Renal pelvis (tissue), 4 donors: ENCODE results near the gene HDLBP. TPM values are rescaled to one million over a fixed set of nuclear protein-coding genes. Genes with fewer than 3 reads are reported as not detected.
"Not testable (repeated sequence)": the region's sequence is repeated elsewhere in the genome, so short reads cannot be mapped to it uniquely, and the experiment has no call there.

ENCODE experiments used
- DNase-seq: peaks from one replicate; pipeline ENCODE4 v3.0.0-alpha.2; 2013
- polyA plus RNA-seq, 3 donors: library from polyadenylated mRNA; unstranded; fragments of 120-200 nt; gene quantifications; one replicate each; pipeline ENCODE4 v1.2.1, GENCODE V29; 2013; ENCODE audit not compliant: insufficient read length in 3 of 3

Gene HDLBP
- polyA plus RNA-seq, 3 donors, result 396 to 409 (median 405) TPM

GRCh38 chr2:241280291-241280690, 35.2 kb downstream of the HDLBP start:
- DNase-seq, result no peak

- DNase-seq, result no peak
These were observed 35.6 kb downstream of the HDLBP start for GRCh38 chr2:241279828-241280227.

DNA sequence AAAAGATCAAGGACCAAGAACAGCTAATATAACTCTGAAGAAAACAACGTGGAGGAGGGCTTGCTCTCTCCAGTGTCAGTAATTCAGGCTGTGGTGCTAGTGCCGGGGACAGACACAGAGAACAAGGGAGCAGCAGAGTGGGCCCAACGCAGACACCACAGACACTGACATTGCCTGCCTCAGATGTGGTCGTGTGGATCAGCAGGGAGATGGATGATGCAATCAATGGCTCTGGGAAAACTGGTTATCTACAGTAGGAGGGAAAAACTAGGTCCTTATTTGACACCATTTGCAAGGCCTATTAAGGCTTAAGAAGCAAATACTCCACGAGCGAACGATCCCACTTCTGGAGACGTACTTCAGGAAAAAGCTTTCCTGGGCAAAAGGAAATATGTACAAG, 36.1 kb downstream of the HDLBP start:
- no peak for DNase-seq

- DNase-seq, result not testable (repeated sequence)
These were observed 37.2 kb downstream of the HDLBP start for GRCh38 chr2:241278306-241278705.

GRCh38 chr2:241275910-241276309, 39.6 kb downstream of the HDLBP start:
- DNase-seq, result no peak

GRCh38 chr2:241275504-241275903, 40.0 kb downstream of the HDLBP start:
- DNase-seq, result no peak

- DNase-seq, result no peak
These were observed 41.3 kb downstream of the HDLBP start for GRCh38 chr2:241274127-241274526.

DNA sequence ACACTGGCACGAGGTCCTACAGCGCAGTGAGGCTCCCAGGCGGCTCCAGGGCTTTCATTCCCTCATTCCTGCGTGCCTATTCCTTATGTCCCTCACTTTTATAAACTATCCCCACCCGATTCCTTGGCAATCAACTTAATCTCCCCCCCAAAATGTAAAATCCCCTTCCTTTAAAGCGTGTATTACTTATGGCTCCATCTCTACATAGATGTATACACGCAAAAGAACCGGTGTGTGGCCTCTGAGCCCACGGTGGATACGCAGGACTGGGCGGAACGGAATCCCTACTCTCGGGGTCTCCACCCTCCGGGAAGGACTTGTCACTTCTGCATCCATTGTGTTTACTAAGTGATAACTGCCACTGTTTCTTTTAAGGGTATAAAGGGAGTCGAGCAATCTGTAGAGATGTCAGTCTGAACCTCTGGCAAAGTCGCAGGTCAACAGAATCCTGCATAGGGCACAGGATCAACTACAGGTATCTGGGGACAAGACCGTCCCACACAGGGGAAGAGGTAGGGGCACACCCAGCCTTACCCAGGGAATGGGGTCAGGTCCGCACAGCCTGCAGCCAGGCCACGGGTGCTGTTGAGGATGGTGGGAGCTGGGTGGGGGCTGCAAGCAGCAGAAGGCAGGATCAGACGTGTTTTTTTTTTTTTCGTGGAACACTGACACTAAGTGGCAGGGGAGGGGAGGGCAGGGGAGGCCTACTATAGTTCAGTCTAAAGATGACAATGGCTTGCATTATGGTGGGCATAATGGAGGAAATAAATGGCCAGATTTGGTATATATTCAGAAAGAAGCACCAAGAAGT, 42.1 kb downstream of the HDLBP start:
- DNase-seq, result no peak

GRCh38 chr2:241272303-241273209, 42.9 kb downstream of the HDLBP start:
- DNase-seq, result peak; percentile 52

- peak; percentile 64 for DNase-seq
These were observed 43.7 kb downstream of the HDLBP start for GRCh38 chr2:241271706-241272302.

- no peak for DNase-seq
These were observed 44.9 kb downstream of the HDLBP start for GRCh38 chr2:241270531-241270930.

DNA sequence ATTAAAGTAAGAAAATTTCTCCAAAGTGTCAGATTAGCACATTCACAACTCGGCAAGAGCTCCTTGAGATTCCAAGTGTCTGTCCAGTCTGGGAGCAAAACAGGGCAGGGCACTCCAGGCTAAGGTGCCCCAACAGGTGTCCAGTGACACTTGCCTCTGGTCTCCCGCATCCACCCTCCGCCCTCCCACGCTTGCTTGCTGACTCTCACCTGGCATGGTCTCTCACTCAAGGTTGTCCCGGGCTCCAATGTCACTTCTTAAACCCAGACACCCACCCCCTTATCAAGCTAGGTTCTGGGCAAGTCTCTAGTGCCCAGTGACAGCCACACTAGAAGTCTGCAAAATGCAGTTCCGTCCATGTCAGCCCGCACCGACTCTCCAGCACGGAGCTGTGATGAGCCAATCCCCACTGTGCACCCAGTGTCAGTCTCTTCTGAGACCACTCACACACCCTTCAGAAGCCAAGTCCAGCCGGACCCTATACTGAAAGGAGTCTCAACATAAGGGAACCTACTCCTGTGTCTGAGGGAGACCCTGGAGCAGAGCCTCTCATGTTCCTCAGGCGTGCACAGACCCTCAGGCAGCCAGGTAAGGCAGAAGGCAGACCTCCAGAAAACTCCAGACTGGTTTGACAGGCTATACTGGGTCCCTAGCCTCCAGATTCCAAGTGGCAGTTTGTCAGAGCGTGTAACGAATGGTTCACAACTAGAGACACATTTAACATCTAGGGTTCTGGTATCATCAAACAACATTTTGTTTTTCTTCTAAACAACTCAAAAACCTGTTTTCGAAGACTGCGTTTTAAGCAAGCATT, 45.6 kb downstream of the HDLBP start:
- DNase-seq, result no peak

GRCh38 chr2:241268716-241269445, 46.6 kb downstream of the HDLBP start:
- no peak for DNase-seq

GRCh38 chr2:241268306-241268705, 47.2 kb downstream of the HDLBP start:
- DNase-seq, result no peak

DNA sequence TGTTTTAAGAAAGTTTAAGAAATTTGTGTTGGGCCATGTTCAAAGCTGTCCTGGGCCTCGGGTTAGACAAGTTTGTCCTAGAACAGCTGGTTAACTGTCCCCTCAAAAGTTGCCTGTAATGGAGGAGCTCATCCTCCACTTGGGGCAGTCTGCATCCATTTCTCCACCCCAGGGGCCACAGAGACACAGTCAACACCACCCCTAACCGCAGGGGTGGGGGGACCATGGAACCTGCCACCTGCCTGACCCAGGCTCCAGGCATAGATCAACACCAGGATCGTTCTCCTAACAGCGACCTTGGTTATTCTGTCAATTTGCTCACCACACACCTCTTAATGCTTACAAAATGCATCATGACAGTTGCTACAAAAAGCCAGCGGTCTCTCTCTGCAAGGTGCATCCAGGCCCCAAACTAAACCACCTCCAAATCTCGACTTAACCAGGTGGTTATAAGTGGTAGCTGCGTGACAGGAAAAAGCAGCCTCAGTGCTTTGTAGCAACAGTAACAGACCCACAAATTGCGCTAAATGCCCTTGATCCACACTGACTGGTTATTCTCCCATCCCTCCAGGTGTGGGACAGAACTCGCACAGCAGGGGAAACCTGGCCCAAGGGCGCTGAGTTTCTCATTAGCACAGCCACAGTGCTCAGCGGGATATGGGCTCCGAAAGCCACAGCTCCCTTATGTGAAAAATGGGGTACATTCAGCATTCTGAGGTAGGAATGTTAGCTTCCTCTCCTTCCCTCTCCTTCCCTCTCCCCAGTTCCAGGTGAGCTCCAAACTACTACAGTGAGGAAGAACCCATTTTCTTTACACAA, 48.0 kb downstream of the HDLBP start:
- DNase-seq, result no peak

DNA sequence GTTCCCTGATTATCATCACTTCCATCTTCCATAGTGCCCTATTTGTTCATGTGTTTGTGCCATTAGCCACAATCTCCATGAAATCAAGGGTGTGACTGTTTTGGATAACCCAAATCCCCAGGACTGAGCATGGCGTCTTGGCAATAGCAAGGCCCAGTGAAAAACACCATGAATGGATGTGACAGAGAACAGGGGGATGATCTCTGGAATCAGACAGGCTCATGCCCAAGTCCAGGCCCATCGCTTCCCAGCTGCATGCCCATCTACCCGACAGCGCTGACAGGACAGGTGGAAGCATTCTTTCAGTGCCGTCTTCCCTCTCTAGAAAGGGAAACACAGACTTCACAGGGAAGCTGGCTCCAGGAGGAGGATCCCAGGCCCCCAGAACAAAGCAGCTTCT, 50.0 kb downstream of the HDLBP start:
- no peak for DNase-seq

GRCh38 chr2:241263061-241263460, 52.4 kb downstream of the HDLBP start:
- no peak for DNase-seq

DNA sequence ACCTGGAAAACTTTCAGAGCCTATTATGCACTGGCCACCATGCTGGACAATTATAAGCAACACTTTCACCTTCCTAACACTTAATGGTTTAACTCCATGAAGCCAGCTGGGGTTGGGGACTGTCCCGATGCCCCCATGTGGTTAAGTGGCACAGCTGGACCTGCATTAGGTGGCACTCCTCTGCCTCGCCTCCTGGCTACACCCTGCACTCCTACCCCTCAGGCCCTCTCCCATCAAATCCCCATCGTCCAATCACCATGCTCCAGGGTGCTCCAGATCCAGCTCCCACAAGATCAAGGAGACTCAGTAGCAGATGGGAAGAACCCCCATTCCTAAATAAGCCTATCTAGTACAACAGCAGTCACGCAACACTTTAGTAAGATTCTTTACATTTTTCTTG, 53.8 kb downstream of the HDLBP start:
- no peak for DNase-seq

DNA sequence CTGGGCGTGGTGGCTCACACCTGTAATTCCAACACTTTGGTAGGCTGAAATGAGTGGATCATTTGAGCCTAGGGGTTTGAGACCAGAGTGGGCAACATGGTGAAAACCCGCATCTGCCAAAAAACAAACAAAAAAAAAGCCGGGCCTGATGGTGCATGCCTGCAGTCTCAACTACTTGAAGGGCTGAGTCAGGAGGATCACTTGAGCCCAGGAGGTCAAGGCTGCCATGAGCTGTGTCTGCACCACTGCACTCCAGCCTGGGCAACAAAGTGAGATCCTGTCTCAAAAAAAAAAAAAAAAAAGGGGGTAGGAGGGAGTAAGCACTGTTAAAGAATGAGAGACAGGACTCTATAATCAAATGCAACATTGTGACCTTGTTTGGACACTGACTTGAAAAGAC, 54.6 kb downstream of the HDLBP start:
- DNase-seq, result no peak
